Stimulated activated naive CD8-positive, alpha-beta T cell treated with anti-CD3 and anti-CD28 coated beads, Interleukin-15, amount 100 ng/mL, for 72 hours (primary cell): ENCODE data around the gene COL25A1.
A peak's percentile ranks its signal among the peaks of the same experiment; 100 is the strongest.
"Not testable (repeated sequence)": the region's sequence is repeated elsewhere in the genome, so short reads cannot be mapped to it uniquely, and the experiment has no call there.

Experiments
- ATAC-seq: fragments of 150-1000 bp; cut with Tn5 transposase; 2 replicates; pipeline ENCODE4 v1.10.0; 2021; ENCODE audit warnings: mild to moderate bottlenecking, moderate library complexity
- DNase-seq, 2 donors: peaks; one replicate each; pipeline ENCODE4 v3.0.0; 2021 to 2022
- H3K27ac Mint-ChIP-seq, 2 donors: one replicate each; pipeline ENCODE4 v1.8.0; 2022; ENCODE audit warnings: mild to moderate bottlenecking in 2 of 2, mixed read lengths in 2 of 2, moderate library complexity in 2 of 2
- H3K27me3 Mint-ChIP-seq: one replicate; pipeline ENCODE4 v1.8.0; 2022; ENCODE audit warnings: mixed read lengths
- H3K4me1 Mint-ChIP-seq: one replicate; pipeline ENCODE4 v1.8.0; 2022; ENCODE audit warnings: mild to moderate bottlenecking, mixed read lengths
- H3K4me3 Mint-ChIP-seq, 2 donors: one replicate each; pipeline ENCODE4 v1.8.0; 2022; ENCODE audit warnings: mild to moderate bottlenecking in 2 of 2, mixed read lengths in 2 of 2, moderate library complexity in 1 of 2
- H3K9me3 Mint-ChIP-seq, 2 donors: one replicate each; pipeline ENCODE4 v1.8.0; 2022; ENCODE audit warnings: mixed read lengths in 2 of 2

COL25A1 gene

GRCh38 chr4:109111031-109111430, 191.4 kb downstream of the COL25A1 start:
- Mint-ChIP-seq H3K4me1 (no peaks in the 10 kb centered on the region), H3K27me3 (peaks cover 7% of the 10 kb centered on the region), H3K9me3 (no peaks in the 10 kb centered on the region), H3K27ac (no peak overlapping the region), H3K4me3 (no peak overlapping the region)
- no peak for ATAC-seq
- no peak for DNase-seq

- H3K9me3 Mint-ChIP-seq, H3K27me3 Mint-ChIP-seq, ATAC-seq, H3K4me3 Mint-ChIP-seq, H3K27ac Mint-ChIP-seq, DNase-seq, H3K4me1 Mint-ChIP-seq: not testable (repeated sequence)
These were observed 194.2 kb downstream of the COL25A1 start for GRCh38 chr4:109108215-109108614.

- DNase-seq (no peak), ATAC-seq (no peak)
- Mint-ChIP-seq H3K27ac (no peak overlapping the region), H3K9me3 (no peaks in the 10 kb centered on the region), H3K27me3 (peaks cover under 1% of the 10 kb centered on the region), H3K4me3 (no peak overlapping the region), H3K4me1 (no peaks in the 10 kb centered on the region)
These were observed 208.4 kb downstream of the COL25A1 start for GRCh38 chr4:109094056-109094455.

GRCh38 chr4:109091727-109092409, 210.6 kb downstream of the COL25A1 start:
- DNase-seq (no peak), ATAC-seq (no peak)
- Mint-ChIP-seq H3K4me1 (no peaks in the 10 kb centered on the region), H3K27ac (no peak overlapping the region), H3K9me3 (no peaks in the 10 kb centered on the region), H3K4me3 (no peak overlapping the region), H3K27me3 (peaks cover 8% of the 10 kb centered on the region)

- Mint-ChIP-seq H3K27me3 (peaks cover 16% of the 10 kb centered on the region), H3K4me3 (no peak overlapping the region), H3K4me1 (no peaks in the 10 kb centered on the region), H3K27ac (no peak overlapping the region), H3K9me3 (no peaks in the 10 kb centered on the region)
- ATAC-seq (no peak), DNase-seq (no peak)
These were observed 218.5 kb downstream of the COL25A1 start for GRCh38 chr4:109083911-109084310.

GRCh38 chr4:109079731-109080130, 222.7 kb downstream of the COL25A1 start:
- Mint-ChIP-seq H3K9me3 (no peaks in the 10 kb centered on the region), H3K27me3 (peaks cover 2% of the 10 kb centered on the region), H3K4me1 (no peaks in the 10 kb centered on the region), H3K4me3 (no peak overlapping the region), H3K27ac (no peak overlapping the region)
- ATAC-seq (peak; percentile 67), DNase-seq (no peak)

- Mint-ChIP-seq H3K27ac (no peak overlapping the region), H3K4me3 (no peak overlapping the region), H3K4me1 (no peaks in the 10 kb centered on the region), H3K9me3 (no peaks in the 10 kb centered on the region), H3K27me3 (no peaks in the 10 kb centered on the region)
- ATAC-seq (no peak), DNase-seq (no peak)
These were observed 223.3 kb downstream of the COL25A1 start for GRCh38 chr4:109079201-109079600.

GRCh38 chr4:109078724-109079123, 223.7 kb downstream of the COL25A1 start:
- ATAC-seq: no peak
- Mint-ChIP-seq H3K4me1 (no peaks in the 10 kb centered on the region), H3K9me3 (no peaks in the 10 kb centered on the region), H3K27ac (no peak overlapping the region), H3K27me3 (no peaks in the 10 kb centered on the region), H3K4me3 (no peak overlapping the region)
- no peak for DNase-seq

GRCh38 chr4:109077505-109077904, 225.0 kb downstream of the COL25A1 start:
- no peaks in the 10 kb centered on the region for H3K9me3 Mint-ChIP-seq
- H3K27ac Mint-ChIP-seq: no peak overlapping the region
- DNase-seq (no peak), ATAC-seq (no peak)
- peaks cover 10% of the 10 kb centered on the region for H3K27me3 Mint-ChIP-seq
- no peak overlapping the region for H3K4me3 Mint-ChIP-seq
- H3K4me1 Mint-ChIP-seq: no peaks in the 10 kb centered on the region

GRCh38 chr4:109076709-109077108, 225.7 kb downstream of the COL25A1 start:
- H3K4me3 Mint-ChIP-seq, H3K9me3 Mint-ChIP-seq, DNase-seq: not testable (repeated sequence)

GRCh38 chr4:109075621-109076020, 226.8 kb downstream of the COL25A1 start:
- DNase-seq (no peak), ATAC-seq (no peak)
- Mint-ChIP-seq H3K9me3 (no peaks in the 10 kb centered on the region), H3K4me3 (no peak overlapping the region), H3K27me3 (peaks cover 10% of the 10 kb centered on the region), H3K27ac (no peak overlapping the region), H3K4me1 (no peaks in the 10 kb centered on the region)

More at GRCh38 chr4:109076709-109077108, 225.7 kb downstream of the COL25A1 start:
- H3K27me3 Mint-ChIP-seq: peaks cover 10% of the 10 kb centered on the region
- ATAC-seq, H3K27ac Mint-ChIP-seq, H3K4me1 Mint-ChIP-seq: not testable (repeated sequence)

GRCh38 chr4:109072595-109072994, 229.9 kb downstream of the COL25A1 start:
- no peaks in the 10 kb centered on the region for H3K9me3 Mint-ChIP-seq
- DNase-seq: no peak
- no peak overlapping the region for H3K4me3 Mint-ChIP-seq
- H3K27me3 Mint-ChIP-seq: peaks cover 10% of the 10 kb centered on the region
- no peaks in the 10 kb centered on the region for H3K4me1 Mint-ChIP-seq
- ATAC-seq: peak; percentile 53
- peak overlapping the region in 1 of 2 donors; percentile 19 for H3K27ac Mint-ChIP-seq

- peaks cover 10% of the 10 kb centered on the region for H3K27me3 Mint-ChIP-seq
- not testable (repeated sequence) for ATAC-seq, H3K4me1 Mint-ChIP-seq, H3K9me3 Mint-ChIP-seq, H3K4me3 Mint-ChIP-seq, DNase-seq, H3K27ac Mint-ChIP-seq
These were observed 231.8 kb downstream of the COL25A1 start for GRCh38 chr4:109070677-109071076.

- Mint-ChIP-seq H3K4me1 (no peaks in the 10 kb centered on the region), H3K9me3 (no peaks in the 10 kb centered on the region), H3K27ac (no peak overlapping the region), H3K4me3 (no peak overlapping the region), H3K27me3 (peaks cover 8% of the 10 kb centered on the region)
- DNase-seq (no peak), ATAC-seq (no peak)
These were observed 234.8 kb downstream of the COL25A1 start for GRCh38 chr4:109067508-109068235.

- H3K27ac Mint-ChIP-seq: no peak overlapping the region
- no peak overlapping the region for H3K4me3 Mint-ChIP-seq
- peaks cover 22% of the 10 kb centered on the region for H3K27me3 Mint-ChIP-seq
- ATAC-seq: no peak
- no peaks in the 10 kb centered on the region for H3K4me1 Mint-ChIP-seq
- H3K9me3 Mint-ChIP-seq: no peaks in the 10 kb centered on the region
- DNase-seq: no peak
These were observed 237.5 kb downstream of the COL25A1 start for GRCh38 chr4:109065006-109065405.

GRCh38 chr4:109053257-109053656, 249.2 kb downstream of the COL25A1 start:
- DNase-seq (no peak), ATAC-seq (no peak)
- peaks cover 10% of the 10 kb centered on the region for H3K27me3 Mint-ChIP-seq
- no peaks in the 10 kb centered on the region for H3K9me3 Mint-ChIP-seq
- no peak overlapping the region for H3K27ac Mint-ChIP-seq
- H3K4me3 Mint-ChIP-seq: no peak overlapping the region
- H3K4me1 Mint-ChIP-seq: no peaks in the 10 kb centered on the region
